GM12878 (cell line): ENCODE data around the gene MARCHF9. TPM values are rescaled to one million over a fixed set of nuclear protein-coding genes. Genes with fewer than 3 reads are reported as not detected.

Source experiments
- ATAC-seq: fragments of 200-7000 bp; cut with Tn5 transposase; 3 replicates; pipeline ENCODE4 v1.9.1; 2020; ENCODE audit warnings: mild to moderate bottlenecking, moderate library complexity
- BruUV-seq: library from RNA; stranded (reverse); fragments of 400-500 nt; replicated peaks from 2 replicates; lab custom pipeline; 2021; lab: Mats Ljungman, UMichigan
- CTCF ChIA-PET: fragments of 300-600 bp; sonication (Branson Sonifier 250); formaldehyde crosslinking; extraction: SDS; loops from one replicate; lab custom pipeline; 2021; ENCODE audit warnings: inconsistent platforms; lab: Yijun Ruan, JAX
- POLR2A ChIA-PET: fragments of 350-600 bp; formaldehyde crosslinking; extraction: SDS; loops from one replicate; lab custom pipeline; 2021; ENCODE audit warnings: inconsistent platforms; lab: Charles Lee
- RAD21 ChIA-PET: fragments of 300-600 bp; sonication (Branson Sonifier 250); formaldehyde crosslinking; loops from one replicate; lab custom pipeline; 2023; ENCODE audit warnings: antibody characterized with exemption; ENCODE audit not compliant: unreplicated experiment; lab: Charles Lee
- SMC1A ChIA-PET: fragments of 300-600 bp; sonication (Branson Sonifier 250); formaldehyde crosslinking; loops from one replicate; lab custom pipeline; 2023; ENCODE audit not compliant: unreplicated experiment, uncharacterized antibody; lab: Charles Lee
- DNase-seq: peaks from one replicate; pipeline ENCODE4 v3.0.0-alpha.2; 2011; ENCODE audit warnings: low read depth, low spot score
- FAIRE-seq: peaks from 3 replicates; lab custom pipeline; 2011; peaks lifted over from hg19 to GRCh38; lab: Jason Lieb, UNC
- H2AFZ ChIP-seq: 2 replicates; pipeline ENCODE4 v1.6.0; 2011; ENCODE audit warnings: low read depth, low read length, control low read depth; ENCODE audit not compliant: control insufficient read depth
- H3K27ac ChIP-seq: 2 replicates; pipeline ENCODE4 v1.5.1; 2011; ENCODE audit warnings: control low read depth; ENCODE audit not compliant: control insufficient read depth, insufficient read depth
- H3K27me3 ChIP-seq, 2 experiments: replicated peaks in 1 of 2; 2 replicates each; pipeline versions ENCODE4 v1.6.0 to v1.6.1; 2011; ENCODE audit warnings: low read length in 1 of 2; ENCODE audit not compliant: control insufficient read depth in 2 of 2, insufficient read depth in 2 of 2
- H3K36me3 ChIP-seq, 2 experiments: 2 replicates each; pipeline ENCODE4 v1.5.1; 2011; ENCODE audit warnings: low read length in 1 of 2; ENCODE audit not compliant: control insufficient read depth in 2 of 2, insufficient read depth in 2 of 2
- H3K4me1 ChIP-seq: 2 replicates; pipeline ENCODE4 v1.6.1; 2011; ENCODE audit warnings: mild to moderate bottlenecking, low read length, moderate library complexity, mixed read lengths; ENCODE audit not compliant: control insufficient read depth, insufficient read depth
- H3K4me2 ChIP-seq: 2 replicates; pipeline ENCODE4 v1.6.0; 2011; ENCODE audit warnings: control low read depth; ENCODE audit not compliant: control insufficient read depth, insufficient read depth
- H3K4me3 ChIP-seq: fragments of 200-600 bp; sonication (generic); 2 replicates; pipeline ENCODE4 v1.5.1; 2016
- H3K79me2 ChIP-seq: 2 replicates; pipeline ENCODE4 v1.6.0; 2011; ENCODE audit warnings: low read length; ENCODE audit not compliant: control insufficient read depth, insufficient read depth
- H3K9ac ChIP-seq: 2 replicates; pipeline ENCODE4 v1.8.0; 2011; ENCODE audit warnings: low read length, control low read depth, mixed read lengths; ENCODE audit not compliant: control insufficient read depth, insufficient read depth
- H3K9me3 ChIP-seq: replicated peaks from 3 replicates; pipeline ENCODE4 v1.5.1; 2011; ENCODE audit warnings: mild to moderate bottlenecking, low read length; ENCODE audit not compliant: control insufficient read depth, insufficient read depth
- H4K20me1 ChIP-seq: 2 replicates; pipeline ENCODE4 v1.6.0; 2011; ENCODE audit not compliant: control insufficient read depth, insufficient read depth
- BCL11A ChIP-seq: IDR thresholded peaks from 2 replicates; pipeline ENCODE4 v1.6.1; 2011; ENCODE audit warnings: low read depth, low read length
- BHLHE40 ChIP-seq, 2 experiments: fragments of 450-650 bp in 1 of 2; IDR thresholded peaks; 2 replicates each; pipeline ENCODE4 v1.6.1; 2011 to 2017; ENCODE audit warnings: low read depth in 2 of 2, borderline replicate concordance in 1 of 2, improper control_type of control experiment in 1 of 2, low read length in 1 of 2, mild to moderate bottlenecking in 1 of 2
- EZH2 ChIP-seq: IDR thresholded peaks from 2 replicates; pipeline ENCODE4 v1.6.1; 2012; ENCODE audit warnings: low read depth, mild to moderate bottlenecking, control low read depth, inconsistent platforms, low read length, borderline replicate concordance; ENCODE audit not compliant: control insufficient read depth
- IKZF2 ChIP-seq, 2 experiments: fragments of 450-650 bp; IDR thresholded peaks; 2 replicates each; pipeline ENCODE4 v1.6.1; 2017; ENCODE audit warnings: mild to moderate bottlenecking in 2 of 2, moderate library complexity in 2 of 2
- NFIC ChIP-seq: IDR thresholded peaks from 2 replicates; pipeline ENCODE4 v1.6.1; 2012; ENCODE audit warnings: low read depth, mild to moderate bottlenecking, inconsistent platforms, low read length, moderate library complexity
- NR2C1 ChIP-seq: fragments of 450-650 bp; IDR thresholded peaks from 2 replicates; pipeline ENCODE4 v1.6.1; 2017; ENCODE audit warnings: antibody characterized with exemption, mild to moderate bottlenecking, moderate library complexity
- NR2F1 ChIP-seq: fragments of 450-650 bp; conservative IDR thresholded peaks from 2 replicates; pipeline ENCODE4 v1.6.1; 2017; ENCODE audit warnings: mild to moderate bottlenecking
- SIN3A ChIP-seq: IDR thresholded peaks from 2 replicates; pipeline ENCODE4 v1.6.1; 2012; ENCODE audit warnings: low read depth, low read length, improper control_type of control experiment
- SIX5 ChIP-seq: IDR thresholded peaks from 2 replicates; pipeline ENCODE4 v1.6.1; 2011; ENCODE audit warnings: mild to moderate bottlenecking, low read depth, low read length, moderate library complexity; ENCODE audit not compliant: severe bottlenecking
- SPI1 ChIP-seq: IDR thresholded peaks from 2 replicates; pipeline ENCODE4 v1.6.1; 2011; ENCODE audit warnings: low read depth, mild to moderate bottlenecking, low read length, moderate library complexity, borderline replicate concordance; ENCODE audit not compliant: insufficient read depth
- WGBS: methylation state at CpG from one replicate; pipeline ENCODE4 v1.1.6; 2016; ENCODE audit warnings: low lambda C conversion rate; ENCODE audit not compliant: insufficient replicate concordance, insufficient coverage; ENCODE audit errors: missing lambda C conversion rate; 5-methylcytosine and 5-hydroxymethylcytosine counted together
- in situ Hi-C: fragments of 300-500 bp; cut with MboI; formaldehyde crosslinking; loops from 9 replicates; pipeline ENCODE4 v1.14.3; 2018; ENCODE audit warnings: mixed read lengths
- intact Hi-C: fragments of 100-400 bp; cut with micrococcal nuclease; formaldehyde crosslinking; loops from one replicate; pipeline ENCODE4 v1.14.2; 2022; ENCODE audit not compliant: unreplicated experiment
- polyA plus RNA-seq, 11 experiments: library from polyadenylated mRNA; depleted of rRNA in 4 of 11; unstranded in 6 of 11; stranded (reverse) in 5 of 11; fragments of >200 nt; fragmentation: Nextera tagmentation in 4 of 11; fragmentation: Illumina TruSeq in 1 of 11; extraction: Ambion mirVana in 4 of 11; extraction: Trizol in 1 of 11; gene quantifications; 1 replicate in 1 of 11; 2 replicates in 10 of 11; pipeline versions ENCODE4 v1.2.1 to v1.2.3, GENCODE V29; 2011 to 2016; ENCODE audit warnings: inconsistent platforms in 2 of 11, missing spikeins in 2 of 11, low read depth in 1 of 11
- total RNA-seq, 4 experiments: library from RNA; depleted of rRNA in 3 of 4; stranded (reverse); fragments of >200 nt in 3 of 4; fragmentation: Illumina TruSeq in 1 of 4; extraction: Trizol in 1 of 4; gene quantifications; 2 replicates each; pipeline versions ENCODE4 v1.2.1 to v1.2.3, GENCODE V29; 2013 to 2021
- TF ChIP-seq, protein P1 (sequence below): IDR thresholded peaks from 2 replicates; pipeline ENCODE4 v1.6.1; 2011; ENCODE audit warnings: borderline replicate concordance, low read depth, mild to moderate bottlenecking, moderate library complexity, mixed read lengths, low read length; ENCODE audit not compliant: insufficient read depth; ENCODE audit errors: extremely low read length
- TF ChIP-seq, protein P2 (sequence below): IDR thresholded peaks from 2 replicates; pipeline ENCODE4 v1.6.1; 2012; ENCODE audit warnings: low read length, inconsistent platforms
- TF ChIP-seq, protein P3 (sequence below): fragments of 150-350 bp; IDR thresholded peaks from 2 replicates; pipeline ENCODE4 v1.6.1; 2014; ENCODE audit warnings: mild to moderate bottlenecking, low read depth, low read length
- TF ChIP-seq, protein P4 (sequence below): fragments of 450-650 bp; IDR thresholded peaks from 2 replicates; pipeline ENCODE4 v1.6.1; 2016; ENCODE audit warnings: mild to moderate bottlenecking
- TF ChIP-seq, protein P5 (sequence below): fragments of 450-650 bp; IDR thresholded peaks from 2 replicates; pipeline ENCODE4 v1.6.1; 2018; ENCODE audit warnings: borderline replicate concordance, mild to moderate bottlenecking; ENCODE audit not compliant: partially characterized antibody

Gene MARCHF9
- total and polyA plus RNA-seq, 10 of the 15 experiments (the other 5 are each of a cell fraction or from before 2014, with no cell fraction given) = 2.4 to 29.3 (median 13.0) TPM

DNA sequence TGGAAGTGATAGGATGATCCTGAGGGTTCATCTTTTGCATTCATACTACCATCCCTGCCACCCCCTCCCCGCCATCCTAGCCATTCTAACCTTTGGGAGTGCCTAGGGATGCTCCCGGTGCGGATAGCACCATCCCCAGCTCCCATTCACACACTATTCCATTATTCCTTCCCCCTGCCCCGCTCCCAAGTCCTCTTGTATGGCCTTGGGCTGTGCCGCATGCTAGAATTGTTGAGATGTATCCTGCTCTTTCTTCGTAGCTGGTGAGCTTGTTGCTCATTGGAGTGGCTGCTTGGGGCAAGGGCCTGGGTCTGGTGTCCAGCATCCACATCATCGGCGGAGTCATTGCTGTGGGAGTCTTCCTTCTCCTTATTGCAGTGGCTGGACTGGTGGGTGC lies 9.4 kb upstream of the MARCHF9 start:
- Histone ChIP-seq H4K20me1 (no peaks in the 10 kb centered on the region), H3K9ac (peak overlapping the region; percentile 93), H3K9me3 (no peaks in the 10 kb centered on the region), H3K27me3 (no peaks in the 10 kb centered on the region), H3K4me2 (peak overlapping the region; percentile 84), H3K27ac (peak overlapping the region; percentile 94), H3K4me1 (peaks cover 20% of the 10 kb centered on the region), H3K36me3 (peaks cover 5 to 6% of the 10 kb centered on the region in 2 experiments), H3K79me2 (peaks cover 34% of the 10 kb centered on the region), H3K4me3 (peak overlapping the region; percentile 91), H2AFZ (no peak overlapping the region)
- POLR2A ChIA-PET = interaction anchor here (0.5 to 3.0 kb wide), 5 partner anchors 8 to 225 kb away, joined by 3 to 19 read pairs (median 5); partner anchors contain the start of gene MARCHF9
- intact Hi-C loops (no loop called here), in situ Hi-C loops (no loop called here)
- 70% methylated on average over 8 of the region's 8 CpGs for WGBS
- SMC1A ChIA-PET = interaction anchor here (0.8 to 2.4 kb wide), 4 partner anchors 11 to 287 kb away, joined by 3 to 14 read pairs (median 4); no protein-coding TSS in a partner anchor
- CTCF ChIA-PET = interaction anchor here (0.8 to 2.9 kb wide), 6 partner anchors 11 to 290 kb away, joined by 3 to 28 read pairs (median 4); partner anchors contain the start of genes GLI1 and INHBE
- ATAC-seq = no peak
- no peak for DNase-seq
- FAIRE-seq = no peak
- BruUV-seq = no TSS peak
- RAD21 ChIA-PET = interaction anchor here (0.7 to 1.5 kb wide), 4 partner anchors 11 to 287 kb away, joined by 3 to 6 read pairs (median 6); partner anchors contain the start of gene CTDSP2
- TF ChIP-seq IKZF2 (IDR thresholded peaks at IDR 0.05) = no peak; a peak in 1 of 4 replicates
- no peak for TF ChIP-seq NR2C1
- no peak for TF ChIP-seq BHLHE40 (IDR thresholded peaks at IDR 0.05; ENCODE audit: borderline replicate concordance in 1 of 2, low read depth in 2 of 2, low read length in 1 of 2)
- TF ChIP-seq, protein P1, sequence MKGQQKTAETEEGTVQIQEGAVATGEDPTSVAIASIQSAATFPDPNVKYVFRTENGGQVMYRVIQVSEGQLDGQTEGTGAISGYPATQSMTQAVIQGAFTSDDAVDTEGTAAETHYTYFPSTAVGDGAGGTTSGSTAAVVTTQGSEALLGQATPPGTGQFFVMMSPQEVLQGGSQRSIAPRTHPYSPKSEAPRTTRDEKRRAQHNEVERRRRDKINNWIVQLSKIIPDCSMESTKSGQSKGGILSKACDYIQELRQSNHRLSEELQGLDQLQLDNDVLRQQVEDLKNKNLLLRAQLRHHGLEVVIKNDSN = no peak
- TF ChIP-seq BCL11A = no peak
- no peak for TF ChIP-seq EZH2
- TF ChIP-seq, protein P2, sequence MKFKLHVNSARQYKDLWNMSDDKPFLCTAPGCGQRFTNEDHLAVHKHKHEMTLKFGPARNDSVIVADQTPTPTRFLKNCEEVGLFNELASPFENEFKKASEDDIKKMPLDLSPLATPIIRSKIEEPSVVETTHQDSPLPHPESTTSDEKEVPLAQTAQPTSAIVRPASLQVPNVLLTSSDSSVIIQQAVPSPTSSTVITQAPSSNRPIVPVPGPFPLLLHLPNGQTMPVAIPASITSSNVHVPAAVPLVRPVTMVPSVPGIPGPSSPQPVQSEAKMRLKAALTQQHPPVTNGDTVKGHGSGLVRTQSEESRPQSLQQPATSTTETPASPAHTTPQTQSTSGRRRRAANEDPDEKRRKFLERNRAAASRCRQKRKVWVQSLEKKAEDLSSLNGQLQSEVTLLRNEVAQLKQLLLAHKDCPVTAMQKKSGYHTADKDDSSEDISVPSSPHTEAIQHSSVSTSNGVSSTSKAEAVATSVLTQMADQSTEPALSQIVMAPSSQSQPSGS = peak; percentile 19
- TF ChIP-seq, protein P3, sequence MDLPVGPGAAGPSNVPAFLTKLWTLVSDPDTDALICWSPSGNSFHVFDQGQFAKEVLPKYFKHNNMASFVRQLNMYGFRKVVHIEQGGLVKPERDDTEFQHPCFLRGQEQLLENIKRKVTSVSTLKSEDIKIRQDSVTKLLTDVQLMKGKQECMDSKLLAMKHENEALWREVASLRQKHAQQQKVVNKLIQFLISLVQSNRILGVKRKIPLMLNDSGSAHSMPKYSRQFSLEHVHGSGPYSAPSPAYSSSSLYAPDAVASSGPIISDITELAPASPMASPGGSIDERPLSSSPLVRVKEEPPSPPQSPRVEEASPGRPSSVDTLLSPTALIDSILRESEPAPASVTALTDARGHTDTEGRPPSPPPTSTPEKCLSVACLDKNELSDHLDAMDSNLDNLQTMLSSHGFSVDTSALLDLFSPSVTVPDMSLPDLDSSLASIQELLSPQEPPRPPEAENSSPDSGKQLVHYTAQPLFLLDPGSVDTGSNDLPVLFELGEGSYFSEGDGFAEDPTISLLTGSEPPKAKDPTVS = no peak
- no peak for TF ChIP-seq NFIC
- no peak for TF ChIP-seq SIN3A
- no peak for TF ChIP-seq SPI1
- no peak for TF ChIP-seq NR2F1
- no peak for TF ChIP-seq SIX5
- TF ChIP-seq, protein P4, sequence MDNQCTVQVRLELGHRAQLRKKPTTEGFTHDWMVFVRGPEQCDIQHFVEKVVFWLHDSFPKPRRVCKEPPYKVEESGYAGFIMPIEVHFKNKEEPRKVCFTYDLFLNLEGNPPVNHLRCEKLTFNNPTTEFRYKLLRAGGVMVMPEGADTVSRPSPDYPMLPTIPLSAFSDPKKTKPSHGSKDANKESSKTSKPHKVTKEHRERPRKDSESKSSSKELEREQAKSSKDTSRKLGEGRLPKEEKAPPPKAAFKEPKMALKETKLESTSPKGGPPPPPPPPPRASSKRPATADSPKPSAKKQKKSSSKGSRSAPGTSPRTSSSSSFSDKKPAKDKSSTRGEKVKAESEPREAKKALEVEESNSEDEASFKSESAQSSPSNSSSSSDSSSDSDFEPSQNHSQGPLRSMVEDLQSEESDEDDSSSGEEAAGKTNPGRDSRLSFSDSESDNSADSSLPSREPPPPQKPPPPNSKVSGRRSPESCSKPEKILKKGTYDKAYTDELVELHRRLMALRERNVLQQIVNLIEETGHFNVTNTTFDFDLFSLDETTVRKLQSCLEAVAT = 0 out of 2 replicates have a peak, but pooled peaks have one; percentile 51
- TF ChIP-seq, protein P5, sequence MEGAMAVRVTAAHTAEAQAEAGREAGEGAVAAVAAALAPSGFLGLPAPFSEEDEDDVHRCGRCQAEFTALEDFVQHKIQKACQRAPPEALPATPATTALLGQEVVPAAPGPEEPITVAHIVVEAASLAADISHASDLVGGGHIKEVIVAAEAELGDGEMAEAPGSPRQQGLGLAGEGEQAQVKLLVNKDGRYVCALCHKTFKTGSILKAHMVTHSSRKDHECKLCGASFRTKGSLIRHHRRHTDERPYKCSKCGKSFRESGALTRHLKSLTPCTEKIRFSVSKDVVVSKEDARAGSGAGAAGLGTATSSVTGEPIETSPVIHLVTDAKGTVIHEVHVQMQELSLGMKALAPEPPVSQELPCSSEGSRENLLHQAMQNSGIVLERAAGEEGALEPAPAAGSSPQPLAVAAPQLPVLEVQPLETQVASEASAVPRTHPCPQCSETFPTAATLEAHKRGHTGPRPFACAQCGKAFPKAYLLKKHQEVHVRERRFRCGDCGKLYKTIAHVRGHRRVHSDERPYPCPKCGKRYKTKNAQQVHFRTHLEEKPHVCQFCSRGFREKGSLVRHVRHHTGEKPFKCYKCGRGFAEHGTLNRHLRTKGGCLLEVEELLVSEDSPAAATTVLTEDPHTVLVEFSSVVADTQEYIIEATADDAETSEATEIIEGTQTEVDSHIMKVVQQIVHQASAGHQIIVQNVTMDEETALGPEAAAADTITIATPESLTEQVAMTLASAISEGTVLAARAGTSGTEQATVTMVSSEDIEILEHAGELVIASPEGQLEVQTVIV = no peak
